GM21786 (cell line): Measurements from ENCODE around the gene P3H2.

ENCODE experiments used
- ATAC-seq: cut with Tn5 transposase; IDR thresholded peaks from one replicate; pipeline ENCODE4 v1.9.1; 2021; ENCODE audit not compliant: unreplicated experiment

Gene P3H2

DNA sequence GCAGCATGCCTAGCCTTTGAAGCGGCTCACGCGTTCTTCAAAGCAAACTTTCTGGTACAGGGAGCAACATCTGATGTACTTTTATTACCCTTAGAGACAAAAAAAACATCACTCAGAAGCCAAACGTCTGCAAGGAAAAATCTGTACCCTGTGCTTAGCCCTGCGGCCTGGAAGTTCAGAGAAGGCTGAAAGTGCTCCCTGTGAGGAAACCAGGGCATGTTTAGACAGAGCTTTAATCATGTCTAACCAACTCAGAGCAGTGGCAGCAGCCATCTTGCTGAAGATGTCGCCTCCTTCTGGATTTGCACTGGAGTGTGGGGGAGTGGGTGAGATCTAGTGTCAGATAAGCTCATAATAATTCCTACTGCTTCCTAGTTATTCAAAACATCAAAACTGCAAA is 170.4 kb downstream of the P3H2 start:
- ATAC-seq: no peak

- no peak for ATAC-seq
These were observed 171.1 kb downstream of the P3H2 start for GRCh38 chr3:189949580-189949979.

DNA sequence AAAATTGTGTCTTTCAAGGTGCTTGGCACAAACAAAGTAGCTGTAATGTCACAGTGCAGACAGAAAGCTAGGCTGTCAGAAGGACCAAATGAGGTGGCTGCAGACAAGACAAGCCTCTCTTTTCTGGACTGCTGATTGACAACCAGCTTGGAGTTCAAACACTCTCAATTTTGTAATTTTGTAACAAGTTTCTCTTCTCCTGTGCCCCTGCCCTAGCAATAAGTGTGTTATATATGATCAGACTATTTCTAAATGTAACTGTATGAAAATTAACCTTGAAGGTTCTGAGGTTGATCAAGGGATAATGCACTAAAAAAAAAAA is 172.0 kb downstream of the P3H2 start:
- ATAC-seq: no peak

DNA sequence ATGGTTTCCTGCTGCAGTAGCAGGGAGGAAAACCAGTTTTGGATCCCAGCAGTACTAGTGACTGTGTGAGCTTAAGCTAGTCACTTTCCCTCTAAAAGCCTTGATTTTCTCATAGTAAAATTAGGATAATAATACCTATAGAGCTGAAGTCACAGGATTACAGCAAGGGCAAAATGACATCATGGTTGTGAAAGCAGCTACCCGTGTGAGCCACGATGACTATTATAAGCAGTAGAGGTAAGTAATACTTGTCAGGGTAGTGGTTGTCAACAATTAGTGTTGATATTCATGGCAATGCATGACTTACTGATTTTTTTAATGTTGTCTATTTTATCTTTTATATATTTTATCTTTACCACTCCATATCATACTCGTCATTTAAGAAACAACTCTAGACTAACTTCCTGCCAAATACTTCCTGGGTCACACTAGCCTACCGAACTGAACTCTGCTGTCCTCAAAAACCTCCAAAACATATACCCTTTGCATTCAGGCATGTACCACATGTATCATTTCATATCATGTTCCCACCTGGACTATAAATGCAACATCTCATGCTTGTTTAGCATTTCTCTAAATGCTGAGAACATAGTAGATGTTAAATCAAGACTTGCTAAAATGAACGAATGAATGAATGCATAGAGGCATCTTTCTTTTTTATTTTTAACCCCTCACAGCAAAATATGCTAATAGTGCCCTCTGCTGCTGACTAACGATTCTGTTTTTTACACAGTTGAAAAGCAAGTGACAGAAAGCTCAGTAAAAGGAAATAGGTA is 172.6 kb downstream of the P3H2 start:
- no peak for ATAC-seq

DNA sequence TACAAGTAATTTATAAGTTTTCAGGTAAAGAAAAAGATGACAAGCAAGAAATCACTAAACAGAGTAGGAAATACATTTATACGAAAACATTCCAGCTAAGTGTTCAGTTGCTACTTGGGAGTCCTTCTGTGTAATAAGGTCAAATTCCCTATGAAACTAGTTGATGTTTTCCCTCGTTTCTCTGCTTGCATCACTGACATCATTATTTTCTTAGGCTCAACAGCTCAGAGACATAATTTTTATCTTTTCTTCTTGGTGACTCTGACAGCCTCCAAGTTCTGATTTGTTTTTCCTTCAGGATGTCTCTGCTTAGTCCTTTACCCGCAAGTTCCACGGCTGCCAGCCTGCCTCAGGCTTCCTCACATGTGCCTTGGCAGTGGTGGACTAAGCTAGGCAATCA is 173.6 kb downstream of the P3H2 start:
- no peak for ATAC-seq

- ATAC-seq: no peak
These were observed 174.6 kb downstream of the P3H2 start for GRCh38 chr3:189945935-189946709.

GRCh38 chr3:189944285-189945145 is 176.2 kb downstream of the P3H2 start:
- ATAC-seq: no peak

DNA sequence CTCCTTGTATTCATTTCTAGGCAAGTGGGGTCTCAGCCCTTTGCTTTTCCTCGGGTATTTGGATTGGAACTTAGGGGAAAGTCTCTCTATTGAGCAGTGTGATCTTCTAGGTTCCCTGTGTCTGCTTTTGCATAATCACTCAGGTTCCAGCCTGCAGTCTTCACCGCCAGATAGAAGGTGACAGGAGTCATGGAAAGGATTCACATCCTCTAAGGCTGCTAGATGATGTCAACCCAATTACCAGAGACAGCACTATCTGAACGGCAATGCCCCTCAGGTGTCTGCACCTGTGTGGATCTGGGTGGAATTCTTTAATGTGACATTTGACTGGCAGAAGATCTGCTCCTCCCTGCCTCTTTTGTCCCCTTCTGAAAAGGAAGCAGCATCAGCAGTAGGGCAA is 177.7 kb downstream of the P3H2 start:
- ATAC-seq: no peak

DNA sequence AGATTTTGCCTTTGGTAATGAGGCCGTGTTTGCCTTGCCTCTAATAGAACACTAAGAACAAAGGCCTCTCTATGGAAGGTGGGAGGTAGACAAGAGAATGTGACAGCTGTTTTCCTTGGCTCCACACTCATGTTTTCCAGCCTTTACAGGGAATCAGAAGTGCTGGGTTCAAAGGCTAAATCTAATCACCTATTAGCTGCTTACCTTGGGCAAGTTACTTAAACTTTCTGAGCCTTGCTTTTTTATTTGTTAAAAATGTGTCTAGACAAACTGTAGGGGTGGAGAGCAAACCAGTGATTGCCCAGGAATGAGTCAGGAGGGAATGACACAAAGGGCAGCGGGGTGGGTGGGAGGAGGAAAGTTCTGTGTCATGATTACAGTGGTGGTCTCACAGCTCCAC is 179.0 kb downstream of the P3H2 start:
- no peak for ATAC-seq

GRCh38 chr3:189941125-189941524 is 179.6 kb downstream of the P3H2 start:
- no peak for ATAC-seq

- no peak for ATAC-seq
These were observed 183.2 kb downstream of the P3H2 start for GRCh38 chr3:189937302-189938127.

DNA sequence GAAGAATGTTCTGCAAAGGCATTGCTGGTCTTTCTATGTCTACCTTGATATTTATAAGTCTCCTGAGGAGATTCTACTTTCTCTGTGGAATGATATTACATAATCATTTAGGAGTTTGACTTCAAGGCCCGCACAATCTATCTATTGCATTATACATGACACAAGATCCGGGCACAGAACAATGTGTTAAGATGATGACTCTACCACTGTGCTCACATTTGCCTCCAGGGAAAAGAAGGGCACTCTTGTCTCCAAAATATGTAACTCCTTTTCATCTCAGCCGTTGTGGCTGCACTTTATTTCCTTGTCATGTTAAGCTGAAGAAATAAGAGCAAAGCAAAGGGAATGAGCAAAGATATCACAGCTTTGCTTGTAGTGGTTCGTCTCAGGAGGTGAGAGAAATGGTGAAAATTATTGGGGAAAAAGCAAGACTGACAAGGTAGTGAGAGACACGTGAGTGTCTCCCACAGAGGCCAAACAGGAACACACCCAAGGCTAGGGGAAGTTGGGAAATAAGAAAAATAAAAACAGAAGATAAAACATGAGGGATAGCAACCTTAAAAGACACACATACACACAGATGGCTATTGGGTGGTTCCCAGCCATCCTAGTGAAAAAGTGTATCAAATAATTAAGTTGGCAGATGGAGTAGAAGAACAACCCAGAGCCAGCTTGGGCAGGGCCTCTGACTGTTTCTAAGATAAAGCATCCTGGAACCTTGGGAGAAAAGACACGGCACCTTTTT is 184.3 kb downstream of the P3H2 start:
- no peak for ATAC-seq

DNA sequence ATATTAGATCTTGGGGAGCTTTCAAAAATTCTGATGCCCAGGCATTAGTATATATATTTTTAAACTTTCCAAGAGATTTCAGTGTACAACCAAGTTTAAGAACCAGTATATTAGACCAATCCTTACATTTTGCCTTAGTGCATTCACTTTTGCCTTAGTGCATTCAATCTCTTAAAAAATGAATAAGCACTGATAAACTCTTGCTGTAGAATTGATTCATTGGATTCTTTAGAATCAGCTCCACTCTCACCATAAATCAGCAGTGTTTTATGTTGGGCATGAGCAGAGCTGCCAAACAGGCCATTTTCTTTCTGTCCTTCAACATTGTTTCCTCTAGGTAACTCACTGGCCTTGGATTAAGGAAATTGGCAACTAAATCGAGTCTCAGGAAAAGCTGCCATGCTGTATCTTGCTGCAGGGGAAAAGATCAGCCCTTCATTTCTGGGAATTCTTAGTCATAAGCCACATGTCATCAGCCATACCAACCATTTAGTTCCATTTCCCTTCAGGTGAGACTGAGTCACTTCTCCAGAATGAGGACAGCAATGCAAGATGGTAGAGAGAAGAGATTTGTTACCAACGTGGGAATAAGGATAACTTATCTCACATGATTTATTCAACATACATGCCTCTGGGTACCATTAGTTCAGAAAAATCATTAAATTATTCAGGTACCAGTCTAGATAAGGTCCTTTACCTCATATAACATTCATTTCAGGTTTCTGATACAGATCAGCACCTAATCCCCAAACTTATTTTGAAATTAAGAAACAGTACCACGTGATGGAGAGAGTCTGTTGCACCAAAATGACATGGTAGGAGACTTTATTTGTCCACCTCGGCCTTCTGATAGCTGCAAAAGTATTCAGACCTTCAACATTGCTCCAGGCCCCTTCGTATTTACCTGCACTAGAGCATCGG is 192.5 kb downstream of the P3H2 start:
- no peak for ATAC-seq

DNA sequence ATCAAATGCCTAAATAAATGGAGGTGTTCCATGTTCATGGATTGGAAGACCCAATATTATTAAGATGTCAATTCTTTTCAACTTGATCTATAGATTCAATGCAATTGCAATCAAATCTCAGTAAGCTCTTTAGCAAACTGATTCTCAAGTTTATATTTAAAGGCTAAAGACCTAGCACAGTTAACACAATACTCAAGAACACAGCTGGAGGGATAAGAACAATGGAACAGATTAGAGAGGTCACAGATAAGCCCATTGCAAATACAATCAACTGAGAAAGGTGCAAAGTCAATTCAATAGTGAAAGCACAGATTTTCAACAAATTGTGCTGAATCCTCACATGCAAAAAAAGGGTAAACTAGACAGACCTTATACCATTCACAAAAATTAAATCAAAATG is 198.9 kb downstream of the P3H2 start:
- ATAC-seq: no peak

GRCh38 chr3:189914799-189915198 is 205.9 kb downstream of the P3H2 start:
- no peak for ATAC-seq

- no peak for ATAC-seq
These were observed 209.7 kb downstream of the P3H2 start for GRCh38 chr3:189911001-189911400.

DNA sequence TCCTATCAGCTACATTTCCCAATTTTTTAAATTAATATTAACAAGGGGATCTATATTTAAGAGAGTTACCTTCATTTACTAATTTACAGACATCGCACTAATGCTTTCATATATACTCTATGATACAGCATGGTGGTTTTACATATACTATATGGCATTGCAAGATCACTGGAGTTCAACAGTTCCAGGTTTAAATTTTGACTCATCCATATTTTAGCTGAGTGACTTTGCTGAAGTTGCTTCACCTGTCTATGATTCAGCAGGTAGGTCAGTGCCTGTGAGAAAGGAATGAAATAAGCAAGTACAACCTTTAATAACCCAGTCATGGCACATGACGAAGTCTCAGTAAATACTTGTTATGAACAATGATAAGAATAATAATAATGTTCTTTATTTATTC is 211.1 kb downstream of the P3H2 start:
- no peak for ATAC-seq

GRCh38 chr3:189909139-189909538 is 211.6 kb downstream of the P3H2 start:
- no peak for ATAC-seq

DNA sequence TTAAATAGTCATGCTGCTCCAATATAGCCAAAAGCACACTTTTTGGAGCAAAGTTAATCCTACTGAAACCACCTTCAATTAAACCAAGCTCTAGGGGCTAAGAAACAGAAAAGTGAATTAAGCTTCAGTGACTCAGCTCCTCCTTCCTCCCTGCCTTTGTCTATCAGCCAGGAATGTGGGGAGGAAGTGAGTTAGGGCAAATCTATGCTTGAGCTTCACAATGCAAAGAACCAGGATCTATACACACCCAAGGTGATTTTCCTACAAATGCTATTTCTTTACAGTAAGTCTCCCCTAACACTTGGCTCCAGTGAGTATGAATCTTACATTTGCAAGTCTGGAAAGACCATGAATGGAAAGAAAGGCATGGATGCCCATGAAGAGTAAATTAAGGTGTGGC is 212.1 kb downstream of the P3H2 start:
- ATAC-seq: no peak
